ENCODE data around the gene RFX2. TPM values are rescaled to one million over a fixed set of nuclear protein-coding genes. Genes with fewer than 3 reads are reported as not detected.

RFX2 gene
- total RNA-seq, 1 experiment from 2014 or later = 9.7 TPM

- peaks cover 16% of the 10 kb centered on the region for H3K4me1 ChIP-seq (replicated peaks)
- no peaks in the 10 kb centered on the region for H3K27me3 ChIP-seq (replicated peaks)
- peak; percentile 98 to 99 for DNase-seq (ENCODE audit: low read depth in 1 of 2, low spot score in 2 of 2)
- no peaks in the 10 kb centered on the region for H3K9me3 ChIP-seq (replicated peaks)
- peaks cover 43% of the 10 kb centered on the region for H3K36me3 ChIP-seq
- H3K4me3 ChIP-seq = peak within 1 kb of the TSS; percentile 84
- peak within 1 kb of the TSS; percentile 52 for H3K27ac ChIP-seq
Measured at GRCh38 chr19:5977785-5978605, 132.3 kb downstream of the RFX2 start, which contains the start of gene RANBP3. RANBP3 (minus strand) TSS chr19:5978140; CDS start chr19:5978082, 58 bp downstream.

- Histone ChIP-seq H3K27ac (peak overlapping the region; percentile 32), H3K4me3 (peak overlapping the region; percentile 84), H3K4me1 (replicated peaks) (peaks cover 16% of the 10 kb centered on the region), H3K9me3 (replicated peaks) (no peaks in the 10 kb centered on the region), H3K27me3 (replicated peaks) (no peaks in the 10 kb centered on the region), H3K36me3 (peaks cover 50% of the 10 kb centered on the region)
- no peak for DNase-seq (ENCODE audit: low read depth in 1 of 2, low spot score in 2 of 2)
Measured at GRCh38 chr19:5977222-5977784, 133.0 kb downstream of the RFX2 start.

GRCh38 chr19:5976768-5977167 is 133.5 kb downstream of the RFX2 start:
- Histone ChIP-seq H3K4me1 (replicated peaks) (peaks cover 16% of the 10 kb centered on the region), H3K9me3 (replicated peaks) (no peaks in the 10 kb centered on the region), H3K27ac (no peak overlapping the region), H3K36me3 (peaks cover 55% of the 10 kb centered on the region), H3K27me3 (replicated peaks) (no peaks in the 10 kb centered on the region), H3K4me3 (peak overlapping the region; percentile 84)
- no peak for DNase-seq (ENCODE audit: low read depth in 1 of 2, low spot score in 2 of 2)

GRCh38 chr19:5975388-5975728 is 134.9 kb downstream of the RFX2 start:
- peaks cover 64% of the 10 kb centered on the region for H3K36me3 ChIP-seq
- peaks cover 16% of the 10 kb centered on the region for H3K4me1 ChIP-seq (replicated peaks)
- no peak for DNase-seq (ENCODE audit: low read depth in 1 of 2, low spot score in 2 of 2)

GRCh38 chr19:5974721-5975387 is 135.4 kb downstream of the RFX2 start:
- H3K4me3 ChIP-seq = no peak overlapping the region

More at GRCh38 chr19:5975388-5975728, 134.9 kb downstream of the RFX2 start:
- Histone ChIP-seq H3K4me3 (no peak overlapping the region), H3K27me3 (replicated peaks) (no peaks in the 10 kb centered on the region), H3K9me3 (replicated peaks) (no peaks in the 10 kb centered on the region), H3K27ac (no peak overlapping the region)

GRCh38 chr19:5973867-5974635 is 136.2 kb downstream of the RFX2 start:
- no peak for DNase-seq (ENCODE audit: low read depth in 1 of 2, low spot score in 2 of 2)
- H3K27ac ChIP-seq = no peak overlapping the region

More at GRCh38 chr19:5974721-5975387, 135.4 kb downstream of the RFX2 start:
- H3K4me1 ChIP-seq (replicated peaks) = peaks cover 16% of the 10 kb centered on the region
- DNase-seq (ENCODE audit: low read depth in 1 of 2, low spot score in 2 of 2) = no peak
- H3K9me3 ChIP-seq (replicated peaks) = no peaks in the 10 kb centered on the region
- H3K36me3 ChIP-seq = peaks cover 64% of the 10 kb centered on the region
- no peaks in the 10 kb centered on the region for H3K27me3 ChIP-seq (replicated peaks)
- no peak overlapping the region for H3K27ac ChIP-seq

GRCh38 chr19:5973376-5973775 is 136.9 kb downstream of the RFX2 start:
- Histone ChIP-seq H3K27ac (no peak overlapping the region), H3K9me3 (replicated peaks) (no peaks in the 10 kb centered on the region), H3K36me3 (peaks cover 66% of the 10 kb centered on the region), H3K4me1 (replicated peaks) (peaks cover 8% of the 10 kb centered on the region), H3K4me3 (no peak overlapping the region), H3K27me3 (replicated peaks) (no peaks in the 10 kb centered on the region)
- DNase-seq (ENCODE audit: low read depth in 1 of 2, low spot score in 2 of 2) = no peak

More at GRCh38 chr19:5973867-5974635, 136.2 kb downstream of the RFX2 start:
- Histone ChIP-seq H3K36me3 (peaks cover 64% of the 10 kb centered on the region), H3K4me1 (replicated peaks) (peaks cover 11% of the 10 kb centered on the region), H3K27me3 (replicated peaks) (no peaks in the 10 kb centered on the region), H3K9me3 (replicated peaks) (no peaks in the 10 kb centered on the region), H3K4me3 (no peak overlapping the region)

- DNase-seq (ENCODE audit: low read depth in 1 of 2, low spot score in 2 of 2) = no peak
- Histone ChIP-seq H3K27ac (no peak overlapping the region), H3K4me1 (replicated peaks) (peaks cover 17% of the 10 kb centered on the region), H3K27me3 (replicated peaks) (no peaks in the 10 kb centered on the region), H3K36me3 (peaks cover 72% of the 10 kb centered on the region), H3K4me3 (no peak overlapping the region), H3K9me3 (replicated peaks) (no peaks in the 10 kb centered on the region)
Measured at GRCh38 chr19:5972355-5972731, 138.0 kb downstream of the RFX2 start.

GRCh38 chr19:5971714-5972354 is 138.5 kb downstream of the RFX2 start:
- Histone ChIP-seq H3K27ac (no peak overlapping the region), H3K27me3 (replicated peaks) (no peaks in the 10 kb centered on the region), H3K4me3 (no peak overlapping the region), H3K36me3 (peaks cover 75% of the 10 kb centered on the region), H3K9me3 (replicated peaks) (no peaks in the 10 kb centered on the region), H3K4me1 (replicated peaks) (peaks cover 15% of the 10 kb centered on the region)
- no peak for DNase-seq (ENCODE audit: low read depth in 1 of 2, low spot score in 2 of 2)

GRCh38 chr19:5969476-5969875 is 140.8 kb downstream of the RFX2 start:
- peaks cover 66% of the 10 kb centered on the region for H3K36me3 ChIP-seq
- DNase-seq (ENCODE audit: low read depth in 1 of 2, low spot score in 2 of 2) = no peak
- no peaks in the 10 kb centered on the region for H3K9me3 ChIP-seq (replicated peaks)
- no peaks in the 10 kb centered on the region for H3K27me3 ChIP-seq (replicated peaks)
- H3K4me3 ChIP-seq = no peak overlapping the region
- no peak overlapping the region for H3K27ac ChIP-seq
- peaks cover 10% of the 10 kb centered on the region for H3K4me1 ChIP-seq (replicated peaks)

- Histone ChIP-seq H3K27ac (no peak overlapping the region), H3K36me3 (peaks cover 59% of the 10 kb centered on the region), H3K9me3 (replicated peaks) (no peaks in the 10 kb centered on the region), H3K4me3 (no peak overlapping the region), H3K4me1 (replicated peaks) (peaks cover 10% of the 10 kb centered on the region), H3K27me3 (replicated peaks) (no peaks in the 10 kb centered on the region)
- no peak for DNase-seq (ENCODE audit: low read depth in 1 of 2, low spot score in 2 of 2)
Measured at GRCh38 chr19:5968431-5969373, 141.6 kb downstream of the RFX2 start.

- peaks cover 53% of the 10 kb centered on the region for H3K36me3 ChIP-seq
- H3K27ac ChIP-seq = no peak overlapping the region
- H3K27me3 ChIP-seq (replicated peaks) = no peaks in the 10 kb centered on the region
- DNase-seq (ENCODE audit: low read depth in 1 of 2, low spot score in 2 of 2) = peak; percentile 54 to 73
- peaks cover 10% of the 10 kb centered on the region for H3K4me1 ChIP-seq (replicated peaks)
- no peaks in the 10 kb centered on the region for H3K9me3 ChIP-seq (replicated peaks)
- H3K4me3 ChIP-seq = no peak overlapping the region
Measured at GRCh38 chr19:5967994-5968430, 142.3 kb downstream of the RFX2 start.

Measured in SJSA1 (cell line).